Measurements from ENCODE around the gene NEK6. TPM values are rescaled to one million over a fixed set of nuclear protein-coding genes. Genes with fewer than 3 reads are reported as not detected.
A peak's percentile ranks its signal among the peaks of the same experiment; 100 is the strongest.

NEK6 gene
- total RNA-seq, 1 donor, result 64.3 TPM

GRCh38 chr9:124265551-124265950 is 7.8 kb downstream of the NEK6 start:
- DNase-seq (ENCODE audit: low read depth), result no peak
- H3K4me3 ChIP-seq (ENCODE audit: low read depth, low read length), result no peak overlapping the region
- TF ChIP-seq CTCF (IDR thresholded peaks at IDR 0.05; ENCODE audit: insufficient read depth, low read length), result no peak

DNA sequence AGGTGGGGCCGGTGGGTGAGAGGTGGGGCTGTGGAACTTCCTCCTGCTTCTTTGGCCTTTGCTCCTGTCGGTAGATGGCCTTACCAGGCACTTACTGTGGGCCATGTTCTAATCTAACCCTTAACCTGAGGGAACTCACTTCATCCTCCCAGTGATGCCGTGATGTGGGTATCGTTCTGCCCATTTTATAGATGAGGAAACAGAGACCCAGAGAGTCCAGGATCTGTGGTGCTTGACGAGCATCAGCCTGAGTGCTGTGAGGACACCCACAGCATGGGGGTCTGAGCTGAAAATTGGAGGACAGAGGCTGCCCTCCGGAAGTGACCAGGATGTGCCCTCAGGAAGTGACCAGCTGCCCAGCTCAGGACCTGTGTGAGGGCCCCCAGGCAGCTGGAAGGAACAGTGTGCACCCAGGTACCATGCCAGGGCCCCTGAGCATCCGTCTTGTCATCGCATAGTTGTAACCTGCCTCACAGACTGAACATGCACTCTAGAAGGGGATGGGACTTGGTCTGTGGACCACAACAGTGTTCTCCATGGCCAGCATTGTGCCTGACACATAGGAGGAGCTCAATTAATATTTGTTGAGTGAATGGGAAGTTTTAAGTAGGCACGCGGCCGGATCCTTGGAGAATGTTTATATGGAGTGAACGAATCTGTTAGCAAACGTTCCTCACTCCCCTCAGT is 8.5 kb downstream of the NEK6 start:
- no peak for DNase-seq (ENCODE audit: low read depth)
- no peak for TF ChIP-seq CTCF (IDR thresholded peaks at IDR 0.05; ENCODE audit: insufficient read depth, low read length)
- H3K4me3 ChIP-seq (ENCODE audit: low read depth, low read length), result no peak overlapping the region

- TF ChIP-seq CTCF (IDR thresholded peaks at IDR 0.05; ENCODE audit: insufficient read depth, low read length), result no peak
- no peak for DNase-seq (ENCODE audit: low read depth)
- no peak overlapping the region for H3K4me3 ChIP-seq (ENCODE audit: low read depth, low read length)
Observed at GRCh38 chr9:124266826-124267201, 9.1 kb downstream of the NEK6 start.

DNA sequence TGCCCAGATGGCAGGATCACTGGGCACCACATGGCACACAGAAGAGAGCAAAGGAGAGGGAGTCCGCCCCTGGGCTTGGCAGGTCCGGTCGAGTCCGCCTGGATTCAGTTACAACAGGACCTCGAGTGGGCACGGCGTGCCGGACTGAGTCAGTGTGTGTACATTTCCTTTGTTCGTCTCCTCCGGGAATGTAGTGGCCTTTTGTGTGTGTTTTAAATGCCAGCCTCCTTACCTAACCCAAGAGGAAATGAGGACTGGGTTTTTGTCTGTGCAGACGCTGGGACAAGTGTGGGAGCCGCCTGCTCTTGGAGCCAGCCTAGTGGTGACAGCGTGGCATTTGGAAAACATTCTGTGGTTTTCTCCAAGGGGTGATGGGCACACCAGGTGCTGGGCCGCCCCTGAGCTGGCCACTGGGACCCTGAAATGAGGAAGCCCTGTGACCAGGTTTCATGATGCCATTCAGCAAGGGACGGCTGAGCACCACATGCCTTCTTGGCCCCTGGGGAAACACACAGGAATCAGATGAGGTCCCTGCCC is 9.6 kb downstream of the NEK6 start:
- peak; percentile 72 for DNase-seq (ENCODE audit: low read depth)
- no peak for TF ChIP-seq CTCF (IDR thresholded peaks at IDR 0.05; ENCODE audit: insufficient read depth, low read length)
- no peak overlapping the region for H3K4me3 ChIP-seq (ENCODE audit: low read depth, low read length)

DNA sequence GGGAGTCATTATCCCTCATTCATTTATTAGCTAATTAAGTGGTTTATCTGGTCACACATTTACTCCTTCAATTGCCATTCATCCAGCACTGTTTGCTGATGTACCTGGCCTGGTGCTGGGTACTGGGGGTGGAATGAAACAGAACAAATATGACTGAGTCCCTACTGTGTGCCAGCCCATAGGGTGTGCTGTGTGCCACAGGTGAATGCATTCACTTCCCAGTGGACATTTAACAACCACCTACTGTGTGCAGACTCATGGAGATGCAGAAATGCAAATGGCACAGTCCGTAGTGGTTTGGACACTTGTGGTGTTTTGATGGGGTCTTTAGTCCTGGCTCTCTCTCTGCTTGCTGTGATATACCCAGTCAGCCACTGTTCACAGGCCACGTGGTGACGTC is 10.5 kb downstream of the NEK6 start:
- DNase-seq (ENCODE audit: low read depth), result no peak
- H3K4me3 ChIP-seq (ENCODE audit: low read depth, low read length), result no peak overlapping the region
- TF ChIP-seq CTCF (IDR thresholded peaks at IDR 0.05; ENCODE audit: insufficient read depth, low read length), result no peak

GRCh38 chr9:124268661-124269060 is 10.9 kb downstream of the NEK6 start:
- H3K4me3 ChIP-seq (ENCODE audit: low read depth, low read length), result no peak overlapping the region
- DNase-seq (ENCODE audit: low read depth), result no peak
- TF ChIP-seq CTCF (IDR thresholded peaks at IDR 0.05; ENCODE audit: insufficient read depth, low read length), result no peak

- no peak overlapping the region for H3K4me3 ChIP-seq (ENCODE audit: low read depth, low read length)
- no peak for DNase-seq (ENCODE audit: low read depth)
- no peak for TF ChIP-seq CTCF (IDR thresholded peaks at IDR 0.05; ENCODE audit: insufficient read depth, low read length)
Observed at GRCh38 chr9:124269556-124269955, 11.8 kb downstream of the NEK6 start.

All from fibroblast of the aortic adventitia (primary cell).